Tibial nerve (tissue), 4 donors: ENCODE results near the gene FAM219A.

Experiments used
- CTCF ChIP-seq, 5 experiments: fragments of 200-600 bp in 3 of 5; fragments of 450-650 bp in 2 of 5; sonication (generic) in 3 of 5; IDR thresholded peaks; one replicate each; pipeline ENCODE4 v1.5.1; 2016 to 2019; ENCODE audit warnings: antibody characterized with exemption in 5 of 5, mild to moderate bottlenecking in 3 of 5, moderate library complexity in 2 of 5
- EP300 ChIP-seq, 2 donors: sonication (generic); formaldehyde crosslinking; IDR thresholded peaks; one replicate each; pipeline ENCODE4 v1.6.1; 2017; ENCODE audit warnings: antibody characterized with exemption in 2 of 2, mild to moderate bottlenecking in 1 of 2
- POLR2A ChIP-seq, 2 donors: fragments of 450-650 bp; IDR thresholded peaks; one replicate each; pipeline ENCODE4 v1.6.1; 2017; ENCODE audit warnings: antibody characterized with exemption in 2 of 2, mild to moderate bottlenecking in 2 of 2, moderate library complexity in 2 of 2

DNA sequence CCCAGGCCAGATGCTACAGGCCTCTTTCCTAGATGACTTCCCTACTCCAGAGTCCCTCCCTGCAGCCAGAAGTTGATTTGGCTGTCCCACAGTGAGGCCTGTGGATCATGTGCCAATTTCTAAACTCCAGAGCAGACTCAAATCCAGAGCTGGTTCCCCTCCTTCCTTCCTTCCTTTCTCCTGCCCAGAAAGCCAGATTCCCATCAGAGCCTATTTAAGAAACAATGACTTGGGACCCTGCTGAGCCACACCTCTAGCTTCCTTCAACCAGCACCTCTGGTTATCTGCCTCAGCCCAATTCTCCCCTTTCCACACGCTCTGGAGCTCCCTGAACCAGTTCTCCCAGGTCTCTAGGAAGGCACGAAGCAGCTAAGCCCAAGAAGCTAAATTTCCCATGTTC lies 7.2 kb downstream of the FAM219A start:
- TF ChIP-seq POLR2A (IDR thresholded peaks at IDR 0.05) (no peak), CTCF (IDR thresholded peaks at IDR 0.05) (no peak), EP300 (IDR thresholded peaks at IDR 0.05) (no peak)
